Caco-2 (cell line): ENCODE results near the gene PRSS38. TPM values are rescaled to one million over a fixed set of nuclear protein-coding genes. Genes with fewer than 3 reads are reported as not detected.

Experiments used
- BruUV-seq: library from RNA; stranded (reverse); fragments of 400-500 nt; replicated peaks from 2 replicates; lab custom pipeline; 2021; lab: Mats Ljungman, UMichigan
- CTCF ChIA-PET: fragments of 300-600 bp; sonication (Branson Sonifier 250); formaldehyde crosslinking; loops from one replicate; lab custom pipeline; 2022; ENCODE audit warnings: antibody characterized with exemption; lab: Charles Lee
- POLR2A ChIA-PET: fragments of 300-600 bp; sonication (Branson Sonifier 250); formaldehyde crosslinking; loops from one replicate; lab custom pipeline; 2022; ENCODE audit warnings: antibody characterized with exemption; lab: Charles Lee
- DNase-seq, 2 experiments: peaks; one replicate each; pipeline versions ENCODE4 v3.0.0 to v3.0.0-alpha.2; 2020 to 2022
- H3K27me3 ChIP-seq: replicated peaks from 2 replicates; pipeline ENCODE4 v1.6.0; 2011; ENCODE audit warnings: low read length; ENCODE audit not compliant: control insufficient read depth, insufficient read depth
- H3K36me3 ChIP-seq: 2 replicates; pipeline ENCODE4 v1.5.1; 2011; ENCODE audit warnings: low read length; ENCODE audit not compliant: control insufficient read depth, insufficient read depth
- H3K4me1 ChIP-seq: fragments of 250-450 bp; sonication (Bioruptor Pico); 2 replicates; pipeline ENCODE4 v1.5.1; 2020; ENCODE audit warnings: mild to moderate bottlenecking
- H3K4me3 ChIP-seq: 2 replicates; pipeline ENCODE4 v1.5.1; 2011; ENCODE audit warnings: low read depth, mild to moderate bottlenecking, control low read depth, low read length
- H3K9me3 ChIP-seq: fragments of 250-450 bp; sonication (Bioruptor Pico); 2 replicates; pipeline ENCODE4 v1.5.1; 2020; ENCODE audit warnings: mild to moderate bottlenecking, moderate library complexity
- H3K27ac Mint-ChIP-seq: one replicate; pipeline ENCODE4 v1.8.0; 2022; ENCODE audit warnings: mixed read lengths; ENCODE audit not compliant: unreplicated experiment
- H3K27me3 Mint-ChIP-seq: one replicate; pipeline ENCODE4 v1.8.0; 2022; ENCODE audit warnings: mixed read lengths; ENCODE audit not compliant: insufficient read depth, unreplicated experiment
- H3K36me3 Mint-ChIP-seq: one replicate; pipeline ENCODE4 v1.8.0; 2022; ENCODE audit warnings: mild to moderate bottlenecking, mixed read lengths; ENCODE audit not compliant: insufficient read depth, unreplicated experiment
- H3K4me1 Mint-ChIP-seq: one replicate; pipeline ENCODE4 v1.8.0; 2022; ENCODE audit warnings: low read depth, mixed read lengths; ENCODE audit not compliant: unreplicated experiment
- H3K4me3 Mint-ChIP-seq: one replicate; pipeline ENCODE4 v1.8.0; 2022; ENCODE audit warnings: mild to moderate bottlenecking, moderate library complexity, mixed read lengths; ENCODE audit not compliant: unreplicated experiment
- H3K9me3 Mint-ChIP-seq: one replicate; pipeline ENCODE4 v1.8.0; 2022; ENCODE audit warnings: mixed read lengths; ENCODE audit not compliant: unreplicated experiment
- CTCF ChIP-seq, 2 experiments: fragments of 200-600 bp in 1 of 2; IDR thresholded peaks; 1 replicate in 1 of 2; 2 replicates in 1 of 2; pipeline versions ENCODE4 v1.5.1 to v1.8.0; 2011 to 2022; ENCODE audit warnings: antibody characterized with exemption in 1 of 2, control low read depth in 1 of 2, inconsistent platforms in 1 of 2, low read depth in 1 of 2, low read length in 1 of 2, mild to moderate bottlenecking in 1 of 2, moderate library complexity in 1 of 2; ENCODE audit not compliant: insufficient read depth in 1 of 2, severe bottlenecking in 1 of 2, unreplicated experiment in 1 of 2
- intact Hi-C: fragments of 100-400 bp; cut with micrococcal nuclease; formaldehyde crosslinking; loops from one replicate; pipeline ENCODE4 v1.10.0; 2022; ENCODE audit not compliant: unreplicated experiment
- total RNA-seq: library from RNA; stranded (reverse); gene quantifications from 2 replicates; pipeline ENCODE4 v1.2.3, GENCODE V29; 2022

The PRSS38 gene
- total RNA-seq, 1 experiment from 2014 or later, result not detected

- intact Hi-C loops, result no loop called here
- no TSS peak for BruUV-seq
- ChIA-PET CTCF (no interaction called here), POLR2A (no interaction called here)
- DNase-seq, result no peak
- Mint-ChIP-seq H3K27ac (no peak overlapping the region), H3K36me3 (peaks cover 19% of the 10 kb centered on the region), H3K9me3 (no peaks in the 10 kb centered on the region), H3K4me1 (no peaks in the 10 kb centered on the region), H3K27me3 (no peaks in the 10 kb centered on the region), H3K4me3 (no peak overlapping the region)
- Histone ChIP-seq H3K36me3 (no peaks in the 10 kb centered on the region; the same call in none of the 2 replicates), H3K4me3 (no peak overlapping the region), H3K9me3 (no peaks in the 10 kb centered on the region), H3K27me3 (no peaks in the 10 kb centered on the region), H3K4me1 (no peaks in the 10 kb centered on the region)
- TF ChIP-seq CTCF (IDR thresholded peaks at IDR 0.05; ENCODE audit: insufficient read depth in 1 of 2, low read depth in 1 of 2, low read length in 1 of 2, severe bottlenecking in 1 of 2, unreplicated experiment in 1 of 2), result no peak
Measured at GRCh38 chr1:227770812-227771211, 44.7 kb upstream of the PRSS38 start.

GRCh38 chr1:227771326-227771725 is 44.1 kb upstream of the PRSS38 start:
- H3K36me3 ChIP-seq, result no peaks in the 10 kb centered on the region; the same call in 1 of the 2 replicates
- H3K9me3 ChIP-seq, result no peaks in the 10 kb centered on the region
- H3K4me1 Mint-ChIP-seq, result no peaks in the 10 kb centered on the region
- no peaks in the 10 kb centered on the region for H3K4me1 ChIP-seq
- ChIA-PET CTCF (no interaction called here), POLR2A (no interaction called here)
- TF ChIP-seq CTCF (IDR thresholded peaks at IDR 0.05; ENCODE audit: insufficient read depth in 1 of 2, low read depth in 1 of 2, low read length in 1 of 2, severe bottlenecking in 1 of 2, unreplicated experiment in 1 of 2), result no peak
- H3K36me3 Mint-ChIP-seq, result peaks cover 19% of the 10 kb centered on the region
- no peak overlapping the region for H3K4me3 ChIP-seq
- no peak for DNase-seq
- BruUV-seq, result no TSS peak
- H3K4me3 Mint-ChIP-seq, result no peak overlapping the region
- H3K27me3 ChIP-seq, result no peaks in the 10 kb centered on the region
- no peak overlapping the region for H3K27ac Mint-ChIP-seq
- no peaks in the 10 kb centered on the region for H3K9me3 Mint-ChIP-seq
- intact Hi-C loops, result no loop called here
- no peaks in the 10 kb centered on the region for H3K27me3 Mint-ChIP-seq

GRCh38 chr1:227771771-227772170 is 43.7 kb upstream of the PRSS38 start:
- Histone ChIP-seq H3K27me3 (no peaks in the 10 kb centered on the region), H3K4me1 (no peaks in the 10 kb centered on the region), H3K9me3 (no peaks in the 10 kb centered on the region), H3K4me3 (no peak overlapping the region), H3K36me3 (no peaks in the 10 kb centered on the region; the same call in 1 of the 2 replicates)
- POLR2A ChIA-PET, result no interaction called here
- Mint-ChIP-seq H3K9me3 (no peaks in the 10 kb centered on the region), H3K4me1 (no peaks in the 10 kb centered on the region), H3K36me3 (peaks cover 19% of the 10 kb centered on the region), H3K27ac (no peak overlapping the region), H3K27me3 (no peaks in the 10 kb centered on the region), H3K4me3 (no peak overlapping the region)
- no peak for DNase-seq
- TF ChIP-seq CTCF (IDR thresholded peaks at IDR 0.05; ENCODE audit: insufficient read depth in 1 of 2, low read depth in 1 of 2, low read length in 1 of 2, severe bottlenecking in 1 of 2, unreplicated experiment in 1 of 2), result no peak
- intact Hi-C loops, result no loop called here
- BruUV-seq, result no TSS peak
- CTCF ChIA-PET, result no interaction called here
